Progenitor cell of endocrine pancreas (in vitro differentiated cells): ENCODE data around the gene MESP2. TPM values are rescaled to one million over a fixed set of nuclear protein-coding genes. Genes with fewer than 3 reads are reported as not detected.

Experiments used
- DNase-seq: peaks from one replicate; pipeline ENCODE4 v3.0.0; 2021; ENCODE audit warnings: low spot score; ENCODE audit not compliant: unreplicated experiment
- H3K27ac Mint-ChIP-seq: 2 replicates; pipeline ENCODE4 v1.8.0; 2021; ENCODE audit warnings: mild to moderate bottlenecking, moderate library complexity, mixed read lengths
- H3K27me3 Mint-ChIP-seq: 2 replicates; pipeline ENCODE4 v1.8.0; 2021; ENCODE audit warnings: mixed read lengths
- H3K36me3 Mint-ChIP-seq: 2 replicates; pipeline ENCODE4 v1.8.0; 2022; ENCODE audit warnings: mixed read lengths; ENCODE audit not compliant: insufficient read depth
- H3K4me1 Mint-ChIP-seq: 2 replicates; pipeline ENCODE4 v1.8.0; 2021; ENCODE audit warnings: low read depth, mixed read lengths
- H3K4me3 Mint-ChIP-seq: 2 replicates; pipeline ENCODE4 v1.8.0; 2021; ENCODE audit warnings: low read depth, mild to moderate bottlenecking, moderate library complexity, mixed read lengths
- H3K9me3 Mint-ChIP-seq: 2 replicates; pipeline ENCODE4 v1.8.0; 2021; ENCODE audit warnings: low read depth, mixed read lengths
- total RNA-seq: library from RNA; stranded (reverse); gene quantifications from 2 replicates; pipeline ENCODE4 v1.2.1, GENCODE V29; 2021
- TF ChIP-seq, protein P1 (sequence below): fragments of 200-600 bp; sonication (generic); IDR thresholded peaks from one replicate; pipeline ENCODE4 v1.5.0; 2021; ENCODE audit warnings: antibody characterized with exemption, mild to moderate bottlenecking; ENCODE audit not compliant: unreplicated experiment

Gene MESP2
- total RNA-seq, 1 donor from 2014 or later: not detected

DNA sequence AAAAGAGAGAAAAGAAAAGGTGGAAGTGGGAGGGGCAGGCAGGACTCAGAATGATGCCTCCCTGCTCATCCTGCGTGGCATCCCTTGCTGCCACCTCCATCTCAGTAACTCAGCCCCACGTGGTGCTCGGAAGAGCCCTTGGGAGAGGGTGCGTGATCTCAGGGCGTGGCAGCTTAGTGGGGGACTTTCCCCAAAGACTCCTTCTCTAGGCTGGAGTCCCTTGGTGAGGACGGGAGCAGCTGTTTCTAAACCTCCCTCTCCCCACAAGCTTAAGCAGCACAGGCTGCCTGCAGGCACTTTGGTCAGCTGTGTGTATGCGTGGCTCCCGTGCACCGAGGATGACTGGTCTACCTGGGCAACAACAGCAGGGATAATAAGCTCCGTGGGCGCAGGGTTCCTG is 45.9 kb downstream of the MESP2 start:
- H3K4me1 Mint-ChIP-seq: no peaks in the 10 kb centered on the region
- H3K9me3 Mint-ChIP-seq: no peaks in the 10 kb centered on the region
- no peak overlapping the region for H3K27ac Mint-ChIP-seq
- no peaks in the 10 kb centered on the region for H3K36me3 Mint-ChIP-seq
- TF ChIP-seq, protein P1, sequence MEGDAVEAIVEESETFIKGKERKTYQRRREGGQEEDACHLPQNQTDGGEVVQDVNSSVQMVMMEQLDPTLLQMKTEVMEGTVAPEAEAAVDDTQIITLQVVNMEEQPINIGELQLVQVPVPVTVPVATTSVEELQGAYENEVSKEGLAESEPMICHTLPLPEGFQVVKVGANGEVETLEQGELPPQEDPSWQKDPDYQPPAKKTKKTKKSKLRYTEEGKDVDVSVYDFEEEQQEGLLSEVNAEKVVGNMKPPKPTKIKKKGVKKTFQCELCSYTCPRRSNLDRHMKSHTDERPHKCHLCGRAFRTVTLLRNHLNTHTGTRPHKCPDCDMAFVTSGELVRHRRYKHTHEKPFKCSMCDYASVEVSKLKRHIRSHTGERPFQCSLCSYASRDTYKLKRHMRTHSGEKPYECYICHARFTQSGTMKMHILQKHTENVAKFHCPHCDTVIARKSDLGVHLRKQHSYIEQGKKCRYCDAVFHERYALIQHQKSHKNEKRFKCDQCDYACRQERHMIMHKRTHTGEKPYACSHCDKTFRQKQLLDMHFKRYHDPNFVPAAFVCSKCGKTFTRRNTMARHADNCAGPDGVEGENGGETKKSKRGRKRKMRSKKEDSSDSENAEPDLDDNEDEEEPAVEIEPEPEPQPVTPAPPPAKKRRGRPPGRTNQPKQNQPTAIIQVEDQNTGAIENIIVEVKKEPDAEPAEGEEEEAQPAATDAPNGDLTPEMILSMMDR: no peak
- no peak overlapping the region for H3K4me3 Mint-ChIP-seq
- DNase-seq: no peak
- H3K27me3 Mint-ChIP-seq: peaks cover 26% of the 10 kb centered on the region

DNA sequence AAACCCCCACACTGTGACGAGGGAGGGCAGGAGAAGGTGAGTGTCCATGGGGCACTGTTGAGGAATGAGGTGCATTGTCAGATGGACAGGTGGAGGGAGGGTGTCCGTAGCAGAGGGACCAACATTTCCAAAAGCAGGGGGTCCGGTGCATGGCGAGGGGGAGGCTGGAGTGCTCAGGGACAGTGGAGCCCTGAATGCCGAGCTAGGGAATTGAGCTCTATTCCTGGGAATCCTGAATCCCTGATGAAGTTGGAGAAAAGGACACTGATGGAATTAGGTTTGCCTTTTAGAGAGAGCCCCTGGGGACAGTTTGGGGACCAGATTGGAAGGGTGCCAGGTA is 46.4 kb downstream of the MESP2 start:
- Mint-ChIP-seq H3K4me1 (no peaks in the 10 kb centered on the region), H3K27ac (no peak overlapping the region)
- TF ChIP-seq, protein P1: no peak

DNA sequence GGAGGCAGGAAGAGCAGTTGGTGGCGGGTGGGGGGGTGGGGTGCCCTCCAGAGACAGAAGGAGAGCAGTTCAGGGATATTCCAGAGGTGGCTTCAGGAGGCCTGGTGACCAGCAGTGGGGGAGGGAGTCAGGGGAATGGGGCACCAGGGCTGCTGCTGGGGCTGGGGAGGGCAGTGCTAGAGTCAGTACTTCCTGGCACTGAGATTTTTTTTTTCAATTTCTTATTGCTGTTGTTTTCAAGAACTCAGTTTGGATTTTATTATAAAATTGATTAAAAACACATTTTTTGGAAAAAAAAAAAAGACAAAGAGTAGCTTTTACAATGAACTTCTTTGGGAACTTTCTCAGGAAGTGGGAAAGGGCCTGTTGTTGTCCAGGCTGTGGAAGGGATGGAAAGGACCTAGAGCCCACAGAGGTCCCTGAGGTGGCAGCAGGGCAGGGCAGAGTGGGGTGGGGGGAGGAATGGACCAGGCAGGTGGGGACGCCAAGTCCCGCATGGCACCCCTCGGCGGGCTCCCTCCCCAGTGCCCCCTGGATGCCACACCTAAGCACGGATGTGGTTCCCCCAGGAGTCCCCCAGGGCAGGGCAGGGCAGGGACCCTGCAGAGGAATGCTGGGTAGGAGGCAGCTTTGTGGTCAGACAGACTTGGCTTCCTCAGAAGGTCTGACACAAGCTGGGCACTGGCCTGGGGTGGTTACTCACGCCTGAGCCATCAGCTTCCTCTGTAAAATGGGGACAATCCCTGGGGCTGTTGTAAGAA is 47.0 kb downstream of the MESP2 start:
- no peaks in the 10 kb centered on the region for H3K36me3 Mint-ChIP-seq
- H3K27me3 Mint-ChIP-seq: peaks cover 19% of the 10 kb centered on the region
- no peak overlapping the region for H3K27ac Mint-ChIP-seq
- no peaks in the 10 kb centered on the region for H3K4me1 Mint-ChIP-seq
- H3K9me3 Mint-ChIP-seq: no peaks in the 10 kb centered on the region
- TF ChIP-seq, protein P1: no peak
- DNase-seq: no peak
- no peak overlapping the region for H3K4me3 Mint-ChIP-seq

More for the DNA sequence above, 46.4 kb downstream of the MESP2 start:
- no peak for DNase-seq
- H3K9me3 Mint-ChIP-seq: no peaks in the 10 kb centered on the region
- H3K36me3 Mint-ChIP-seq: no peaks in the 10 kb centered on the region
- H3K27me3 Mint-ChIP-seq: peaks cover 22% of the 10 kb centered on the region
- H3K4me3 Mint-ChIP-seq: no peak overlapping the region

DNA sequence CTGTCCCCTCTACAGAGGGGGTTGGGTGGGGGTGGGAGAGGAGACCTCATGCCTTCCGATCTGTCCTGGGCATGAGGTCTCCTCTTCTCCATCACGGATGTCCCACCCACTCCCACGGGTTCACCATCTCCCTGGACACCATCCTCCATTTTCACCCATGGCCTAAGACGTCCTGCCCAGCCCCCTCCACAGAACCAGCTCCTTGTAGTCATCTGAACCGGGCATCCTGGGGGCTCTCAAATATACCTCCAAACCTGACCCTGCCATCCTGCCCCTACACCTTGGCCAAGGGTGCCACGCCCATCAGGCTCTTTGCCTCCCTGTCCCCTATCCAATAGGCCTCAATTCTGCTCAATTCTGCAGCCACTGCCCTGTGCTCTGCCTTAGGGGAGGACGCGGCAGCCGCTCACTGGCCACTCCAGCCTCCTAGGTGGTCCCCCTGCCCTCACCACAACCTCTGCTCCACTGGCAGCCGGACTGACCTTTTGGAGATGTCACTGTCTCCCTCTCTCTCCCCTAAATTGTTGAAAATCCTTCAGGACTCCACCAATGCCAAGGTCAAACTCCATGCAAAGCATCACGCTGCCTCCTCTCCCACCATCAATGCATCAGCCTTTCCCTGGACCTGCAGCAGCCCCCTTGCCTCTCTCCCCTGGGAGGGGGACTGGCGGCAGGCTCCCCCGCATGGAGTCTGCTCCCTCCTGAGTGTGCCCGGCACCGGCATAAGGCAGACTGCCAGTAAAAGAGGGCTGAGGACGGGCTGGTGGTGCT is 47.9 kb downstream of the MESP2 start:
- no peaks in the 10 kb centered on the region for H3K36me3 Mint-ChIP-seq
- H3K4me1 Mint-ChIP-seq: peaks cover 8% of the 10 kb centered on the region
- peaks cover 16% of the 10 kb centered on the region for H3K27me3 Mint-ChIP-seq
- no peaks in the 10 kb centered on the region for H3K9me3 Mint-ChIP-seq
- H3K4me3 Mint-ChIP-seq: no peak overlapping the region
- peak overlapping the region; percentile 8 for H3K27ac Mint-ChIP-seq
- TF ChIP-seq, protein P1: no peak
- no peak for DNase-seq

DNA sequence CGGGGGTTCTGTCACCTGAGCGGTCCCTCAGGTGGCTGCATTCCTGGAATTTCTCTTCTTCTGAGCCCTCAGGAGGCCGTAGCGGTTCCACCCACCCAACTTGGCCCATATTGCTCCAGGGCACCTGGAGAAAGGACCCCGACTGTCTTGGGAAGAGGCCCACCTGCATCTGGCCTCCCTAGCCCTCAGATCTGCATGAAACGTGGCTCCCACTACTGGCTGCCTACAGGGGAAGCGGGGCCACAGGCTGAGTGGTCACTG is 48.4 kb downstream of the MESP2 start:
- peaks cover 11% of the 10 kb centered on the region for H3K4me1 Mint-ChIP-seq
- no peak overlapping the region for H3K27ac Mint-ChIP-seq
- no peak overlapping the region for H3K4me3 Mint-ChIP-seq
- H3K9me3 Mint-ChIP-seq: no peaks in the 10 kb centered on the region
- H3K27me3 Mint-ChIP-seq: peaks cover 16% of the 10 kb centered on the region
- H3K36me3 Mint-ChIP-seq: no peaks in the 10 kb centered on the region
- no peak for DNase-seq
- TF ChIP-seq, protein P1: no peak
